ENCODE results near the gene LRMDA.

GRCh38 chr10:75392744-75393143 is 38.7 kb upstream of the LRMDA start:
- TF ChIP-seq CTCF (conservative IDR thresholded peaks at IDR 0.05; ENCODE audit: low read depth, low read length): no peak
- no peak for TF ChIP-seq EZH2 (IDR thresholded peaks at IDR 0.05; ENCODE audit: borderline replicate concordance, low read depth, low read length, poor library complexity, severe bottlenecking)
